HG03066 (cell line): ENCODE results near the gene RPL4.
"Not testable (repeated sequence)": the region's sequence is repeated elsewhere in the genome, so short reads cannot be mapped to it uniquely, and the experiment has no call there.

Source experiments
- ATAC-seq: cut with Tn5 transposase; IDR thresholded peaks from one replicate; pipeline ENCODE4 v1.9.1; 2021; ENCODE audit warnings: low read depth; ENCODE audit not compliant: unreplicated experiment

The RPL4 gene

DNA sequence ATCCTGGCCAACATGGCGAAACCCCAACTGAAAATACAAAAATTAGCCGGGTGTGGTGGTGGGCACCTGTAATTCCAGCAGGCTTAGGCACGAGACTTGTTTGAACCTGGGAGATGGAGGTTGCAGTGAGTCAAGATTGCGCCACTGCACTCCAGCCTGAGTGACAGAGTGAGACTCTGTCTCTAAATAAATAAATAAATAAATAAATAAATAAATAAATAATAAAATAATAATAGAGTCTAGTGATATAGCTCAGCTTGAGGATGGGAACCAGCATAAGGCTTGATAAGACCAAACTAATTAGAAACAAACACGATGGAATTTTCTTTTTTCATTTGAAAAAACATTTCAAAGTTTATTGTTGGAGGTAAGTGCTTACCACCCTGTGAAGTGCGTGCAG, 43.4 kb downstream of the RPL4 start:
- not testable (repeated sequence) for ATAC-seq

DNA sequence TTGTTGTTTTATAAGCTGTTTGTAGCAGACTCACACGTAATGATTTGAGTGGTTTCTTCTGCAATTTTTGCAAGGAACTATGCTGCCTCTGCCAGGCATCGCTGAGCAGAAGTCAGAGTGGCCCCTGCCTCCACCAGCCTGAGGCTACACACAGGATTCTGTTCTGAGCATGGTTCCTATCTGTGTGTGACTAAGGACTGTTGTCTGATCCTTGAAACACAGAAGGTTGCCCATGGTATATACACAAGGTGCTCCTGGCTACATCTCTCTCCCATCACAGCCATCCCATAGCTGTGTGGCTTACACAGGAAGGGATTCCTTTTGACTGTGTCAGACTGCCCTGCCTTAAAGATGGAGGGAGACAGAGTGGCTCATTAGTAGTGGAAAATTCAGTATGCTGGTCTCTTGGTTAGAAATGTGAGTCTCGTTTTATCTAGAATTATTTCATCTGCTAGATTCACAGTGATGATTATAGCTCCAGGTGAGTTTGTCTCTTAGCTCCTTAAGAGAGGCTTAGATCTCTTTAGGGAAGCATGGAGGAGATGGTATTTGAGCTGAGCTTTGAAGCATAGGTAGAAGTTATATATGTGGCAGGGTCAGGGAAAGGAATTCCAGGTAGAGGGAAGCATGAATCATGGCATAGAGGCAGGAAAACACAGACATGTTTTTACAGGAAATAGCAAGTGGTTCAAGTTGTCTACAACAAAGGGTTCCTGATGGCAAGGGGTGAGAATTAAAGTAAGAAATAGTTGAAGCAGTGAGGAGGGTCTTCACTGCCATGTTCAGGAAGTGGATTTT, 44.6 kb downstream of the RPL4 start:
- no peak for ATAC-seq

DNA sequence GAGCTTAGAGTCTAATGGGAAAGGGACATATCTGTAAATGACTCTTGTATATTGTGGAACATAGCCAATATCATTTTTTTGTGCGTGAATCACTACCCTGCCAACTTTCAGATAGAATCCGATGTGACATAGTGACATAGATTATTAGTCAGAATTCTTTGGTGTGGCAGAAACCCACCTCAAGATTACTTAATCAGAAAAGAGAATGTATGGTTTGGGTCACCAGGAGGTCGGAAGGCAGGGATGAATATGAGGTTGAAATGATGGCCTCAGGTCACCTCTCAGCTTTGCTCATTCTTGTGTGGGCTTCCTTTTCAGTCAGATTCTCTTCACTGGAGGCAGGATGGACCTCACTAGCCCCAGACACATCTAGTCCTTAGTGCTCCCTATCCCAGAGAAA, 48.4 kb downstream of the RPL4 start:
- no peak for ATAC-seq

DNA sequence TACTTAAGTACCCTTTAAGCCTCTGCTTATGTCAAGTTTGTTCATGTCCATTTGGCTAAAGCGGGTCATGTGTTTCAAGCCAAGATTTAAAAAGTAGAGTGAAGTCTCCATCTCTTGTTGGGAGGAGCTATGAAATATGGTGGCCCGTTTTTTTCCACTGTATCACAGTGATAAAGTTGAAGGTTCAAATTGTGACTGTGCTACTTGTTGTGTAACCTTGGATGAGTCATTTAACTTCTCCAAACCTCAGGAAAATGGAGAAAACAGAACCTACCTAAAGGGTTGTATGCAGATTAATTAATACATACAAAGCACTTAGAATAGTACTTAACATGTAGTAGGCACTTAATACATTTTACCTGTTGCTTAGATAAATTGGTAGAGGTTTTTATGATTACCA, 50.5 kb downstream of the RPL4 start:
- no peak for ATAC-seq

DNA sequence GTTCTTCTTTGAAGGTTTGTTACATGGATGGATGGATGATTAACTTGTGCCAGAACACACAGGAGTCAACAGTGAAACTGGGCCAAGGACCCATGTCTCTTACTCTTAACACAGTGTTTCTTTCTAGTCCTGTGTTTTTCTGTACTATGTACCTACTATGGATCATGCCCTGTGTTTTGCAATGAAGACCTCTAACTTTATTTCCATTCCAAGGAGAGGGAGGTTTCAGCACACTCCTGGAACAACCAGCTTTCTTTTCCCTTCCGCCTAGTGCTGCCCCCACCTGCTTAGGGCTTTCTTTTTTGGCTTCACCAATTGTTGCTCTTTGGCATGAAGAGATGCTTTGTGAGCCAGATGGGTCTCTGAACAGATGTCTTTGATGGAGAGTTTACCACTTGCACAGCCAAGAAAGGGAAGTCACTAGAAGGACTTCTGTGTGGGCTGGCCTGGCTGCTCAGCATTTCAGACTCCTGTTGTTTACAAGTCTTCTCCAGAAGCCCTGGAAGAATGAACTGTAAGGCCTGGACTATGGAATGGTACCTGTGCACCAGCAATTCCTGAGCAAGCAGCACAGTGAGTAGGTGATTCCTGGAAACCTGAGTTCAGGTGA, 51.6 kb downstream of the RPL4 start:
- no peak for ATAC-seq

DNA sequence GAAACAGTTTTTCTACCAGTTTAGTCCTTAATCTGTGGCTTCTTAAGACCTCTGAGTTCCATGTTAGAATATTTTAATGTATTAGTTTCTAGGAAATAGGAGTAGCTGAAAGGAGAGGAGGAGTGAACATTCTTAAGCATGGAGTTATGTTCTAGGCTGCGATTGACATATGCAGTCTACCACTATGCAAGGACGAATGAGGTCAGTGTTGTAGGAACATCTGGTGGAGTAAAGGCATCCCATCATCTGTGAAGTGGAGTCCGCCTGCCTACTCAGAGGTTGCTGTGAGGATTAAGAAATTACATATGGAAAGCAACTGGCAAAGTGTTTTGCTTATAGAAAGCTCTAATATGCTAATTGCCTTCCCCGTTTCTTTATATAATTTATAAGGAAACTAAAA, 52.2 kb downstream of the RPL4 start:
- ATAC-seq: no peak
